MM.1S (cell line): Measurements from ENCODE around the gene ADAMTSL2.

Experiments
- EZH2 ChIP-seq: fragments of 300-600 bp; sonication (generic); optimal IDR thresholded peaks from 2 replicates; pipeline ENCODE3; 2017; ENCODE audit warnings: low read depth, mild to moderate bottlenecking, antibody characterized with exemption, low read length, mixed read lengths
- EZH2phosphoT487 ChIP-seq: fragments of 300-600 bp; sonication (generic); IDR thresholded peaks from 2 replicates; pipeline ENCODE4 v1.6.1; 2018; ENCODE audit warnings: antibody characterized with exemption, low read length
- TF ChIP-seq, protein P1 (sequence below): fragments of 300-600 bp; sonication (generic); IDR thresholded peaks from 2 replicates; pipeline ENCODE4 v1.5.1; 2016; ENCODE audit warnings: antibody characterized with exemption, low read length, mixed read lengths

DNA sequence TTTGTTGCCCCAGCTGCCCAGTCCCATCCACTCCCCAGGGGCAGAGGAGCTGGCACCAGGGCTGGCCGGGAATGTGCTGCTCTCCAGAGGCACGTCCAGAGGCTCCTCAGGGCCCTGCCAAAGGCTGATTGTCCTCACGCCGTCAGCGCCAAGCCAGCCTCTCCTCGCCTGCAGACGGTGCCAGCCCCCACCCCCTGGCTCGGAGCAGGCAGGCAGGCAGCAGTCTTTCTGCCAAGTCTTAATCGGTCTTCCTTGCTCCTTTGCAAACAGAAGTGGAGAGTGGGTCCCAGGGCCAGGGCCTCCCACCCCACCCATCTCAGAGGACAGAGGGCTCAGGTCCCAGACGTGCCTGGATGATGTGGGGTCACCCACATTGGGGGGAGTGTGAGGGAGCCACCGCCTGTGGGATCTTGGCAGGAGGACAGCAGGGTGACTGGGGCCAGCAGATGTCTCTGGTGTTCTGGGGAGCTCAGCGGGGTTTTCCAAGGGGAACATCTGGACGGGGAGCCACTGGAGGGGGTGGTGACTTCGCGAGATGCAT is 38.4 kb downstream of the ADAMTSL2 start:
- TF ChIP-seq, protein P1, sequence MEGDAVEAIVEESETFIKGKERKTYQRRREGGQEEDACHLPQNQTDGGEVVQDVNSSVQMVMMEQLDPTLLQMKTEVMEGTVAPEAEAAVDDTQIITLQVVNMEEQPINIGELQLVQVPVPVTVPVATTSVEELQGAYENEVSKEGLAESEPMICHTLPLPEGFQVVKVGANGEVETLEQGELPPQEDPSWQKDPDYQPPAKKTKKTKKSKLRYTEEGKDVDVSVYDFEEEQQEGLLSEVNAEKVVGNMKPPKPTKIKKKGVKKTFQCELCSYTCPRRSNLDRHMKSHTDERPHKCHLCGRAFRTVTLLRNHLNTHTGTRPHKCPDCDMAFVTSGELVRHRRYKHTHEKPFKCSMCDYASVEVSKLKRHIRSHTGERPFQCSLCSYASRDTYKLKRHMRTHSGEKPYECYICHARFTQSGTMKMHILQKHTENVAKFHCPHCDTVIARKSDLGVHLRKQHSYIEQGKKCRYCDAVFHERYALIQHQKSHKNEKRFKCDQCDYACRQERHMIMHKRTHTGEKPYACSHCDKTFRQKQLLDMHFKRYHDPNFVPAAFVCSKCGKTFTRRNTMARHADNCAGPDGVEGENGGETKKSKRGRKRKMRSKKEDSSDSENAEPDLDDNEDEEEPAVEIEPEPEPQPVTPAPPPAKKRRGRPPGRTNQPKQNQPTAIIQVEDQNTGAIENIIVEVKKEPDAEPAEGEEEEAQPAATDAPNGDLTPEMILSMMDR = no peak
- TF ChIP-seq EZH2phosphoT487 (no peak), EZH2 (no peak)
